Measurements from ENCODE around the gene EXOC6B. TPM values are rescaled to one million over a fixed set of nuclear protein-coding genes. Genes with fewer than 3 reads are reported as not detected.
"Not testable (repeated sequence)": the region's sequence is repeated elsewhere in the genome, so short reads cannot be mapped to it uniquely, and the experiment has no call there.

The EXOC6B gene
- total RNA-seq, 1 donor from 2014 or later: 24.1 TPM

- not testable (repeated sequence) for DNase-seq (ENCODE audit: low read depth, low spot score)
Measured at GRCh38 chr2:72554910-72555309, 270.9 kb downstream of the EXOC6B start.

GRCh38 chr2:72554381-72554780 lies 271.5 kb downstream of the EXOC6B start:
- no peak for DNase-seq (ENCODE audit: low read depth, low spot score)

GRCh38 chr2:72548081-72548764 lies 277.6 kb downstream of the EXOC6B start:
- DNase-seq (ENCODE audit: low read depth, low spot score): no peak

GRCh38 chr2:72545790-72546189 lies 280.0 kb downstream of the EXOC6B start:
- no peak for DNase-seq (ENCODE audit: low read depth, low spot score)

DNA sequence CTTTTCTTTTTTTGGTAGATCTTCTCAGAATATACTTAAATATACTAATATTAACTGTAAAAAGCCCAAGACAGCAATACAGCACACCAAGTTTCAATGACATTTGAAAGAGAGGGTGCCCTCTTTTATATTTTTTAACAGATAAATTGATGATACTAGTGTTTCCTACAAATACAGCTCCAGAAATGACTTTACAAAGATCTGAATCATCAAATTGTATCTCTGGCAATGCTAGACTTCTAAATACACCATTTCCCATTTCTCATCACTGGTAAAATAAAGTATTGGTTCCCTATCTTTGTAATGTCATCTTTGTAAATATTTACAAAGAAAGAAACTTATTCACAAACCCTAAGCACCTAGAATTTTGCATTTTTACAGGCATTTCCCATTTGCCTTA lies 281.3 kb downstream of the EXOC6B start:
- no peak for DNase-seq (ENCODE audit: low read depth, low spot score)

DNA sequence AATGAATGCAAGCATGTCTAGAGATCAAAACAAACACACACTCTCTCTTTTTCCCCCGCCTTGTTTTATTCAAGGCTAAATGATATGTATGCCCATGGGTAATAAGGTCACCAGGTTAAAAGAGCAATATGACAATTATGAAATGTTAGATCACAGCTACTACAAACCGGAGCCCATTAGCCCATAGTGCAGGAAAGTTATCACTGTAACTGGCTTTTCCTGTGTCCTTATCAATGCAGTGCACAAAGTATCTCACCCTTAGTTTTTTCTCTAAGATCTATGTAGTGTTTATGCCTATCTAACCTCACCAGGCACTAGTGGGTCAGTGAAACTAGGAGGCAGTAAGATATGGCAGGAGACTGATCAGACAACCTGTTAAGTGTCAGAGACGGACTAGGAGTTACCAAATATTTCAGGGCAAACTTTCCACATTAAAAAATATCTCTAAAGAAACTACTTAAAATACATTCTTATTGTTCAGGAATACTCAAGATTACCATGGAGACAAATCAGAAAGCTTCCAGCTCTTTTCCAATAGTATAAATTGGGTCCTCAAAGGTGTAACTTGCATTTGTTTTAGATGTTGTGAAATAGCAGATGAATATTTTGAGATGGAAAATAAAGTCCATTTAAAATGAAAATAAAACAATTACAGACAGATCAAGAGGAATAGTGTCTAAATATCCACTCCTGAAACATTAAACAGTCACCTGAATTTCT lies 282.2 kb downstream of the EXOC6B start:
- DNase-seq (ENCODE audit: low read depth, low spot score): no peak

- no peak for DNase-seq (ENCODE audit: low read depth, low spot score)
Measured at GRCh38 chr2:72539071-72539552, 286.7 kb downstream of the EXOC6B start.

- DNase-seq (ENCODE audit: low read depth, low spot score): no peak
Measured at GRCh38 chr2:72538486-72538885, 287.3 kb downstream of the EXOC6B start.

DNA sequence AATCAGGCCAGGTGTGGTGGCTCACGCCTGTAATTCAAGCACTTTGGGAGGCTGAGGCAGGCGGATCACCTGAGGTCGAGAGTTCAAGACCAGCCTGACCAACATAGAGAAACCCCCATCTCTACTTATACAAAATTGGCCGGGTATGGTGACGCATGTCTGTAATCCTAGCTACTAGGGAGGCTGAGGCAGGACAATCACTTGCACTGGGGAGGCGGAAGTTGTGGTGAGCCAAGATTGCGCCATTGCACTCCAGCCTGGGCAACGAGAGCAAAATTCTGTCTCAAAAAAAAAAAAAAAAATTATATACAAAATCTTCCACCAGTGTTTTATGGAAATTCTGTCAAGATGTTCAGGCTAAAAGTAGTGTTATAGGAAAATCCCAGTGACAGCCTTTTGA lies 290.2 kb downstream of the EXOC6B start:
- not testable (repeated sequence) for DNase-seq (ENCODE audit: low read depth, low spot score)

- DNase-seq (ENCODE audit: low read depth, low spot score): no peak
Measured at GRCh38 chr2:72533765-72534164, 292.1 kb downstream of the EXOC6B start.

DNA sequence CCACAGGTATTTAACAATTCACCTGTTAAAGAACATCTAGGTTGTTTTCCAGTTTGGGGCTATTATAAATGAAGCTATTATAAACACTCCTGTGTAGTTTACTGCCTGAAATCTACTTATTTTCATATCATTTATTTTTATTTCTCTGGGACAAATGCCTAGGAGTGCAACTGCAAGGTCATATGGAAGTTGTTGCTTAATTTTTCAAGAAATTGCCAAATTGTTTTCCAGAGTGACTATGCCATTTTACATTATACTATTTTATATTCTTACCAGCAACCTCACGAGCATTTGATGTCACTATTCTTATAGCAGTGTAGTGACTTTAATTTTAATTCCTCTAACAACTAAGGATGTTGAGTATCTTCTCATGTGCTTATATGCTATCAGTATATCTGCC lies 298.4 kb downstream of the EXOC6B start:
- DNase-seq (ENCODE audit: low read depth, low spot score): no peak

DNA sequence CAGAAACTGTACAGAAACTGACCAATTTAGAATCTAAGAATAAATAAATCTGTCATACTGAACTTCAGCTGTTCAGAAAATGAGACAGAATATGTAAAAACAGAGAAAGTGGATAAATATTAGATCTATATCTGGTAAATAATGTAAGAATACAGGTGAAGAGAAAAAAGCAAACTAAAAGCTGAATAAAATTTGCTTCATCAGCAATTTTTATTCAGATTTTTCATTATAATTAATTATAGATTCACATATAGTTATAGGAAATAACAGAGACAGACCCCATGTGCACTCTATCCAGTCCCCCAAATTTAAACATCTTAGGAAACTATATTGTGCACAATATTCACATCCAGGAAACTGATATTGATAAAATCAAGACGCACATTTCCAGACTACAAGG lies 299.2 kb downstream of the EXOC6B start:
- DNase-seq (ENCODE audit: low read depth, low spot score): no peak

DNA sequence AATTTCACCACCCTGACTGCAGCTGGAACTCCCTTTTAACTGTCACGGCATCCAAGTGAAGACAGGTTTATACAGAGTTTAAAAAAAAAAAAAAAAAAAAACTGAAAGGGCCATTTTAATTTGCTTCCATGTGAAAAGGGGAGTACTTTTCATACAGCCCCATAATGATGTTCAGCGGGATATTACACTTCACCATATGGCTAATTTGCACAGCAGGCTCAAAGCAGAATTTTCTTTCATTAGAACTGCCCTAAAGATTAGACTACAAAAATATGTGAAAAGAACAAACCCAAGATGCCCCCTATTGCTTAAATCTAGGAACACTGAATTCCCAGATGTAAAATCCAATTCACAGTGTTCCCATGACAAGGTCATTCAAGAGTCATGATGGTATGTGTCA lies 301.8 kb downstream of the EXOC6B start:
- no peak for DNase-seq (ENCODE audit: low read depth, low spot score)

DNA sequence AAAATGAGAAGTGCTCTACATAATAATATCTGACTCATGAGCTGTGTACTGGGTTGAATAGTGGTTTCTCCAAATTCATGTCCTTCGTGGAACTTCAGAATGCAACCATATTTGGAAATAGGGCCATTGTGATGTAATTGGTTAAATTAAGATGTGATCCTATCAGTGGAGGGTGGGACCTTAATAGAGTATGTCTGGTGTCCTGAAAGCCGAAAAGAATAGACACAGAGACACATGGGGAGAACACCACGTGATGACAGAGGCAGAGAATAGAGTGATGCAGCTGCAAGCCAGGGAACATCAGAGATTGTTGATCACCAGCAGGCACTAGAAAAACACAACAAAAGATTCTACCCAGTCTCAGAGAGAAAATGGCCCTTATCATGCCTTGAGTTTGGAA lies 310.1 kb downstream of the EXOC6B start:
- no peak for DNase-seq (ENCODE audit: low read depth, low spot score)

DNA sequence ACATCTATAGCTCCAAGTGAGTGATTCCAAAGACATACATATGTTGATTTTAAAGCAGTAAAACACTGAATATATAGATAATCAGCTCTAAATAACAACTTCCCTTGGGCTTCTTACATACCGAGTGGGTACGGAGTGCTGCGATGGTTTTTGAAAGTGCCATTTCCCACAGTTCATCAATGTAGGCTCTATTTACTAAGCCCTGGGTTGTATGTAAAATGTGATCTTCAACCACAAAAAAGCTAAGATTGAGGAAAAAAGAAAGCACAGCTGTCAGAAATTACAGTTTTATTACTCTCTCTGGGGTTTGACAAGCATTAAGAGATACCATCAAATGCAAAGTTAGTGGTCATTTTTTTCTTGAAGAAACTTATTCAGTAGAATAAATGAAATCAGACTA lies 312.8 kb downstream of the EXOC6B start:
- no peak for DNase-seq (ENCODE audit: low read depth, low spot score)

GRCh38 chr2:72512376-72512775 lies 313.5 kb downstream of the EXOC6B start:
- DNase-seq (ENCODE audit: low read depth, low spot score): no peak

DNA sequence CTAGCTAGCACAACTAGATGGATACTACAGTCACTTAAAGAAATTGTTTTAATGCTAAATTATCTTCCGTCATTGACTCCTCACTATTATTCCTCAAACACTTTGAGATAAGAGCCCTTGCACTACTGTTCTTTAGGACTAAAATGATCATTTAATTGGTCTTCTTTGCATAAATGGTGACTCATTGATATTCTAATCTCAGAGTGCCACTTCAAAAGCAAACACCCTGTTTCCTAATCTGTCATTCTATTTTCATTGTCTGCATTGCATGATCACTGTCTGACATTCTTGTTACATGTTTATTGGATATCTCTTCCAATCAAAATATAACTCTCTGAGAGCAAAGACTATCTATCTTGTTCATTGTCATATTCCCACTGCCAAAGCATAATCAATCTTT lies 313.9 kb downstream of the EXOC6B start:
- DNase-seq (ENCODE audit: low read depth, low spot score): no peak

GRCh38 chr2:72497763-72498162 lies 328.1 kb downstream of the EXOC6B start:
- DNase-seq (ENCODE audit: low read depth, low spot score): no peak

DNA sequence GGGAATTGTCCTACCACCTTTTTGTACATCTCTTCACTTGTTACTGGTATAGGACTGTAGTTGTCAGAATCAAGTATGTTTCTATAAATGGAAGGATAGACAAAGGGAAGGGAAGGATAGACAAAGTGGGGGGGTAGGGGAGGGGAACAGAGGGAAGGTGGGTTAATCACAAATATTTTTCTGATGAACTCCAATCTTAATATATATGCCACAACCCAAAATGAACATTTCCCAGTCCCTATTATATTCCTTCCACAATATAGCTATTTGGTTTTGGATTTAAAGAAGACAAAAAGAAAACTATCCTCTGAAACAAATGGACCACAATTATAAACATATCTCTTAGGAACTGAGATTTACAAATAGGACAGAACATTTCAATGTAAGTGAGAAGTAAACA lies 329.4 kb downstream of the EXOC6B start:
- no peak for DNase-seq (ENCODE audit: low read depth, low spot score)

DNA sequence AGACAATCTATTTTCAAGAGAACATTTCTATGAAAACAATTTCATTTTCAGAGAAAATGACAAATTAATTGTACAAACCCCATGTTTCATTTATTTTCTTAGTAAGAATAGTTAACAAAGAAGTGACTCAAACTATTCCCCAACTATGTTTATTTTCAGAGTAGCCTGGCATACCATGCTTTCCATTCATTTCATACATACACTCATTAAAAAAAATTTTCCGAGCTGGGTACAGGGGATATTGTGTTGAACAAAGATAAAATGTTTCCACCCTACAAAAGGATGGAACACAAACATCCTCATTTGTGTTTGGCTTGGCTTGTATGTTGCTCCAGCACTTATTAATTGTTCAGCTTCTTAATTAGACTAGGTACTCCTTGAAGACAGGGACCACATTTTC lies 331.4 kb downstream of the EXOC6B start:
- DNase-seq (ENCODE audit: low read depth, low spot score): no peak

DNA sequence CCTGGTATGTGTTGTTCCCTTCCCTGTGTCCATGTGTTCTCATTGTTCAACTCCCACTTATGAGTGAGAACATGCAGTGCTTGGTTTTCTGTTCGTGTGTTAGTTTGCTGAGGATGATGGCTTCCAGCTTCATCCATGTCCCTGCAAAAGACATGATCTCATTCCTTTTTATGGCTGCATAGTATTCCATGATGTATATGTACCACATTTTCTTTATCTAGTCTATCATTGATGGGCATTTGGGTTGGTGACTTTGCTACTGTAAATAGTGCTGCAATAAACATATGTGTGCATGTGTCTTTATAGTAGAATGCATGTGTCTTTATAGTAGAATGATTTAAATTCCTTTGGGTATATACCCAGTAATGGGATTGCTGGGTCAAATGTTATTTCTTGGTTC lies 341.2 kb downstream of the EXOC6B start:
- DNase-seq (ENCODE audit: low read depth, low spot score): not testable (repeated sequence)

DNA sequence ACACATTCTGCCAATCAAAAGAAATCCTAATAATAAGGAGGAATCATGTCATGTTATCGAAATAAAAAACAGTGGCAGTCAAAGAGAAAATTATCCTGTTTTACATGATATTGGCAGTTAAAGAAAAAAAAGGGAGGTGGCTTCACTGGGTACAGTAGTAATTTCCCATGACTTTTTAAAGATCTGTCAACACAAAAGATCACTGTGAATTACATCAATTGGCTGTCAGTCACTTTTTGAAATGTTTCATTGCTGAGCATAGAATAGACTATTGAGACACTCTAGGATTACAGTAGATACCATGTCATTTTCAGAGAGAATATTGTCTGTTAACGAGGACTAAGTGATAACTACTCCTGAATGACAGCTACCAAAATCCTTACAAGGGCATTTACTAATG lies 342.5 kb downstream of the EXOC6B start:
- no peak for DNase-seq (ENCODE audit: low read depth, low spot score)

GRCh38 chr2:72475246-72475645 lies 350.6 kb downstream of the EXOC6B start:
- no peak for DNase-seq (ENCODE audit: low read depth, low spot score)
